ENCODE data around the gene ACTC1.

GRCh38 chr15:34791701-34792100 lies 3.6 kb downstream of the ACTC1 start:
- TF ChIP-seq, protein P1, sequence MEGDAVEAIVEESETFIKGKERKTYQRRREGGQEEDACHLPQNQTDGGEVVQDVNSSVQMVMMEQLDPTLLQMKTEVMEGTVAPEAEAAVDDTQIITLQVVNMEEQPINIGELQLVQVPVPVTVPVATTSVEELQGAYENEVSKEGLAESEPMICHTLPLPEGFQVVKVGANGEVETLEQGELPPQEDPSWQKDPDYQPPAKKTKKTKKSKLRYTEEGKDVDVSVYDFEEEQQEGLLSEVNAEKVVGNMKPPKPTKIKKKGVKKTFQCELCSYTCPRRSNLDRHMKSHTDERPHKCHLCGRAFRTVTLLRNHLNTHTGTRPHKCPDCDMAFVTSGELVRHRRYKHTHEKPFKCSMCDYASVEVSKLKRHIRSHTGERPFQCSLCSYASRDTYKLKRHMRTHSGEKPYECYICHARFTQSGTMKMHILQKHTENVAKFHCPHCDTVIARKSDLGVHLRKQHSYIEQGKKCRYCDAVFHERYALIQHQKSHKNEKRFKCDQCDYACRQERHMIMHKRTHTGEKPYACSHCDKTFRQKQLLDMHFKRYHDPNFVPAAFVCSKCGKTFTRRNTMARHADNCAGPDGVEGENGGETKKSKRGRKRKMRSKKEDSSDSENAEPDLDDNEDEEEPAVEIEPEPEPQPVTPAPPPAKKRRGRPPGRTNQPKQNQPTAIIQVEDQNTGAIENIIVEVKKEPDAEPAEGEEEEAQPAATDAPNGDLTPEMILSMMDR (IDR thresholded peaks at IDR 0.05), result no peak
- TF ChIP-seq SIN3A (IDR thresholded peaks at IDR 0.05; ENCODE audit: borderline replicate concordance, insufficient read depth, low read depth, low read length) (no peak), POLR2AphosphoS5 (IDR thresholded peaks at IDR 0.05; ENCODE audit: low read depth, low read length) (no peak)
- TF ChIP-seq, protein P2, sequence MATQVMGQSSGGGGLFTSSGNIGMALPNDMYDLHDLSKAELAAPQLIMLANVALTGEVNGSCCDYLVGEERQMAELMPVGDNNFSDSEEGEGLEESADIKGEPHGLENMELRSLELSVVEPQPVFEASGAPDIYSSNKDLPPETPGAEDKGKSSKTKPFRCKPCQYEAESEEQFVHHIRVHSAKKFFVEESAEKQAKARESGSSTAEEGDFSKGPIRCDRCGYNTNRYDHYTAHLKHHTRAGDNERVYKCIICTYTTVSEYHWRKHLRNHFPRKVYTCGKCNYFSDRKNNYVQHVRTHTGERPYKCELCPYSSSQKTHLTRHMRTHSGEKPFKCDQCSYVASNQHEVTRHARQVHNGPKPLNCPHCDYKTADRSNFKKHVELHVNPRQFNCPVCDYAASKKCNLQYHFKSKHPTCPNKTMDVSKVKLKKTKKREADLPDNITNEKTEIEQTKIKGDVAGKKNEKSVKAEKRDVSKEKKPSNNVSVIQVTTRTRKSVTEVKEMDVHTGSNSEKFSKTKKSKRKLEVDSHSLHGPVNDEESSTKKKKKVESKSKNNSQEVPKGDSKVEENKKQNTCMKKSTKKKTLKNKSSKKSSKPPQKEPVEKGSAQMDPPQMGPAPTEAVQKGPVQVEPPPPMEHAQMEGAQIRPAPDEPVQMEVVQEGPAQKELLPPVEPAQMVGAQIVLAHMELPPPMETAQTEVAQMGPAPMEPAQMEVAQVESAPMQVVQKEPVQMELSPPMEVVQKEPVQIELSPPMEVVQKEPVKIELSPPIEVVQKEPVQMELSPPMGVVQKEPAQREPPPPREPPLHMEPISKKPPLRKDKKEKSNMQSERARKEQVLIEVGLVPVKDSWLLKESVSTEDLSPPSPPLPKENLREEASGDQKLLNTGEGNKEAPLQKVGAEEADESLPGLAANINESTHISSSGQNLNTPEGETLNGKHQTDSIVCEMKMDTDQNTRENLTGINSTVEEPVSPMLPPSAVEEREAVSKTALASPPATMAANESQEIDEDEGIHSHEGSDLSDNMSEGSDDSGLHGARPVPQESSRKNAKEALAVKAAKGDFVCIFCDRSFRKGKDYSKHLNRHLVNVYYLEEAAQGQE (IDR thresholded peaks at IDR 0.05; ENCODE audit: insufficient read depth in 1 of 2, low read depth in 2 of 2, low read length in 1 of 2), result no peak

Measured in Panc1 (cell line).